GM19328 (cell line): ENCODE results near the gene SPTB.

Experiments used
- ATAC-seq: cut with Tn5 transposase; IDR thresholded peaks from one replicate; pipeline ENCODE4 v1.9.1; 2021; ENCODE audit warnings: mild to moderate bottlenecking, moderate library complexity; ENCODE audit not compliant: unreplicated experiment

SPTB gene

GRCh38 chr14:64795211-64795610 is 84.5 kb downstream of the SPTB start:
- ATAC-seq, result no peak

DNA sequence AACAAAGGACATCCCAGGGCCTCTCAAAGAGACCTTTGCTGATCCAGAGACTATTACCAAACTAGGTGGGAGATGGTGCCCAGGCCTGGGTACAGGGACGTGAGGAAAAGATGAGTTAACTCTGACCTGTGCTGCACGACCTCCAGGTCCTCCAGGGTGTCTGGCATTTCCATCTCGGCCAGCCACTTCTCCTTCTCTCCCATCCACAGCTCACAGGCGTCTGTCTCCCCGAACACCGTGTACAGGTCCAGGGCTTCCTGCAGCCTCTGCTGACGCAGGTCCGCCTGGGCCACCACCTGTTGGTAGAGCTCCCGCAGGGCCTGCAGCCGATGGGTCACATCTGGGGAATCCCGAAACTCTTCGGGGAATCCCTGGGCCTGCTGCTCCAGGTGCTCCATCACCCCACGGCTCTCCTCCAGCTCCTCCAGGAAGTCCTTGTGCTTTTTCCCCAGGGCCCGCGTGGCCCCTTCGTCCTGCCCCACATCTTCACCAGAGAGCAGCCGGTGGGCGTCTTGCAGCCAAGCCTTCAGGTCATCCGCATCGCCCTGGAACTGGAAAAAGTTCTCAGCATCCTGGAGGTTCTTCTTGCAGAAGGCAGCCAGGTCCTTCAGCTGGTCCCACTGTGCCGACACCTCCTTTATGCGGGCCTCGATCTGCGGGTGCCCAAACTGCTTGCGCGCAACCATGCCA is 86.7 kb downstream of the SPTB start:
- no peak for ATAC-seq

- no peak for ATAC-seq
Measured at GRCh38 chr14:64792231-64792630, 87.5 kb downstream of the SPTB start.

- no peak for ATAC-seq
Measured at GRCh38 chr14:64790478-64790877, 89.2 kb downstream of the SPTB start.

DNA sequence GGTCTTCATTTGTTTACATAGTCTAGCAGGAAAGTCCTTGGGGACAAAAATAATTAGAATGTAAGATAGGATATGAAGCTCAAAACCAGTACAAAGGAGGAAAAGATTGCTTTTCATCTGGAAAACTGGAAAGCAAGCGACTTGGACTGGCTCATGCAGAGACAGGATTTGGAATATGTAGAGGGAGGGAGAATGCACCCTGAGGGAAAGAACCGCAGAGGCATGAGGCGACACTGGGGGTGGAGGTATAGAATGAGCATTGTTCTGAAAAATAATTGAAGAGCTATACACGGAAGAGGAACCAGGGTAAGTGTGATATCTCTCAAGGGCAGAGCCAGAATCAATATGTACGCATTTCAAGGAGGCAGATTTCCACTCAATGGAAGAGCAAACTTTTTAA is 90.0 kb downstream of the SPTB start:
- ATAC-seq, result no peak

GRCh38 chr14:64788706-64789105 is 91.0 kb downstream of the SPTB start:
- ATAC-seq, result no peak

DNA sequence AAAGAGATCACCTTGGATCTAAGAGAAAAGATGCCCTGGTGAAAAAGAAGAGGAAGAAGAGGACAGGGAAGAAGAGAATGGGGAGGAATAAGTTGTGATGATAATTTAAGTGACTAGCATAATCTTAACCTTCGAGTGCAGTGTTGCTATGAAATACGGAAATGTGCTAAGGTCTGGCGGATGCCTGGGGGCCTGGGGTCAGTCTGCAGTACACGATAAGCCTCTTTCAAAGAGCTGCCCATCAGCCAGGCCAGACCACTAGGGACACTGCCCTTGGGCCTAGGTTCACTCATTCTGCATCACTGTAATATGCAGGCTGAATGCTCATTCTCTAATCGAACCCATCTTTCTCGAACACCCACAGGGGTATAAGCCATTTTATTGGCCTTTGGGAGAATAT is 92.1 kb downstream of the SPTB start:
- ATAC-seq, result no peak

GRCh38 chr14:64786296-64787149 is 93.2 kb downstream of the SPTB start:
- no peak for ATAC-seq

DNA sequence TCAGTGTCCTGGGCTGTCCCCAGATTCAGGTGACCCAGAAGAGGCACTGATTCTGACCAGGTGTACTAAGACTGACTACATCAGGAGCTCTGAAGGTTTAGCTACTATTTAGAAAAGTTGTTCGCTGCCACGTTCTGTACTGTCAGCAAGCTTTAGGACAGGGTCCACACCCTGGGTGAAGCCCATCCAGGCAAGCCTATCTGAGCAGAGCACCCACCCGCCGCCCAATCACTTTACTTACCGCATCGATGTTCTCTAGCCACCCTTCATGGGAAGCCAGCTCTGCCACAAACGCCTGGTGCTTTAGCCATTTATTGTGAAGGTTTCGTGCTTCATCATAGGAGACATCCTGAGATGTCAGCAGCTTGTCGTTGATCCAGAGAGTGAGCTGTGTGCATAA is 95.7 kb downstream of the SPTB start:
- ATAC-seq, result no peak

- no peak for ATAC-seq
Measured at GRCh38 chr14:64782196-64782595, 97.5 kb downstream of the SPTB start.

DNA sequence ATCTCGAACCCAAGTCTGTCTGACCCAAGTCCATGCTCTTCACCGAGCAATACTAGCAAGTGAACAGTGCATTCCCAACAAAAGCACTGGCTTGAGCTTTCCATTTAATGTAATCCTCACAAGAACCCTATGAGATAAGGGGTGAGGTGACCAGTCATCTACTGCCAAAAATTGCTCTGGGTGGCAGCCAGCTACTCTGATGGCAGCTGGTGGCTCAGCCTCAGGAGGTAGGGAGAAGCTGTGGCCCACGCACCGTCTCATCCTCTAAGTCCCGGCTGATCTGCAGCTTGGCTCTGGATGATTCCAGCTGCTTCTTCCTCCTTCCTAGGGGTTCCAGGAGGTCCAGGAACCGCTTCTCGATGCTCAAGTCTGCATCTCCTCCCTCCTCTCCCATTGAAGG is 100.2 kb downstream of the SPTB start:
- no peak for ATAC-seq

- no peak for ATAC-seq
Measured at GRCh38 chr14:64778104-64778754, 101.5 kb downstream of the SPTB start.

DNA sequence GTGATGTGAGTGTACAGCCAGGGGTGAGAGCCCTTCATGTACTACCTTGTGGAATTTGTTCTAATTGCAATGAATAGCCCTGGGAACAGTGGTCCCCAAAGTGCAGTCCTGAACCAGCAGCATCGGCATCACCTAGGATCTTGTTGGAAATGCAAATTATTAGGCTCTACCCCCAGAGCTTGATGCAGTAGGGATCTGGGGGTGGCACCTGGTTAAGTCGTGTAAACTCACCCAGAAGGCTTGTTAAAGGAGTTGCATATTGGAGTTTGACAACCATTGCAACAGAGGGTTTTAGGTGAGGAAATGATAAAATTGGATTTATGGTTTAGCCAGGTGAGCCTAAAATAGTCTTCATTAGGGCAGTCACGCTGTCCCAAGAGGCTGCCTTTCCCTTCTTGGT is 102.2 kb downstream of the SPTB start:
- no peak for ATAC-seq

DNA sequence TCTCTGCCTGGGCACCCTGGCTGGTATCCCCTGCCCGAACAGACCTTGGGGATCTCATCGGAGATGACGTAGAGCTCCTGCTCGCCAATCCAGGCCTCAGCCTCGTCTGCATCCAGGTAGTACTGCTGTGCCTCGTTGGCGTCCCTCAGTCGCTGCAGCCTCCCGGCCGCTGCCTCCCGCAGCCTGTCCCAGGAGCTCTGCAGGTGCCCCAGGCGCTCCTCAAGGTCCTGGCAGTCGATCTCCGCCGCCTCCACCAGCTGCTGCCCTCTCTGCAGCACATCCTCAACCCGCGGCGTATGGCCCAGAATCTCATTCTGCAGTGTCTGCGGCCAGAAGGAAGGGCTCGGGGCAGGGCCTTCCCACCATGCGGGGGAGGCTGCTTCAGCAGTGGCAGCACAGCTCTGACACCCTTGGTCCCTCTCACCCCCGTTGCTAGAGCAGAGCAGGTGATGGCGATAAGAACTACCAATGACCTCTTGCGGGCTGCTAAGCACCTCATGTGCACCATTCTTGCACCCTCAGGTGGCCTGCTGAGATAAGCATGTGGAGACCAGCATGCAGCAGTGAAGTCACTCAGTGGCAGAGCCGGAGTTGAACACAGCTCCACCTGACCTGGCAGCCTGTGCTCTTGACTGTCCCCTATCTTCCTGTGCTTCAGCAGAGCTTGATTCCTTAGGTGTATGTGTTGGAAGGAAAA is 104.5 kb downstream of the SPTB start:
- no peak for ATAC-seq

DNA sequence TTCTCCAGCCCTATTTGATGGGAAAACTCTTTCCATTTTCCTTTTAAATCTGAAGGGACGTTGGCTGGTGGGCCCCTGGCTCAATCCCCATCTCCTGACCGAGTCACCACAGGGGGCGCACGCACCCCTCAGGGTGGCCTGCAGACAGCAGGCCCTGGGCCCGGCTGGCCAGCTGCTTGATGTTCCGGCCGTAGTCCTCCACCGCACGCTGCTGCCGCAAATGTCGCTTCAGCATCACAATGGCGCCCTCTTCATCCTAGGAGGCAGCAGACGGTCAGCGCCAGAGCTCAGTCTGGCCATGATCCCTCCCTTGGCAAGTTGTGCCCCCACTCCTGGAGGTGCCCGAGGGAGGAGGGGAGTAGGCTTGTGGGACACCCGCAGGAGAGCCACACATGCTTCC is 105.4 kb downstream of the SPTB start:
- no peak for ATAC-seq

DNA sequence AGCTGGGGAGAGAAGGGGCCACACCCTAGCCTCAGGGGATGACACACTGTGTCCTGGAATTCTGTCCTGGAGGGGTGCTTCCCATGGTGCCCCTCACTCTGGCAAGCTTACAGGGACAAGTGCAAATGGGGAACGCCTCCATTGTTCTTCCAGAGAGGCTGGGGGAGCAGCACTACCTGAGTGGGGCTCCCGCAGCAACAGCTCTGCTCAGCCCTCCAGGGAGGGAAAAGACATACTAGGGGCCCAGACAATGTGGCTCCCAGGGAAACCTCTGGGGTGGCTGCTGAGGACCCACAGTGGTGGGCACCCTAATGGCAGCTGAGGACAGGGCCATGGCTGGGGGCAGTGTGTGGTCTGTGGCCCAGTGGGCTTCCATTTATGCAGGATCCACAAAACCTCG is 106.1 kb downstream of the SPTB start:
- no peak for ATAC-seq

DNA sequence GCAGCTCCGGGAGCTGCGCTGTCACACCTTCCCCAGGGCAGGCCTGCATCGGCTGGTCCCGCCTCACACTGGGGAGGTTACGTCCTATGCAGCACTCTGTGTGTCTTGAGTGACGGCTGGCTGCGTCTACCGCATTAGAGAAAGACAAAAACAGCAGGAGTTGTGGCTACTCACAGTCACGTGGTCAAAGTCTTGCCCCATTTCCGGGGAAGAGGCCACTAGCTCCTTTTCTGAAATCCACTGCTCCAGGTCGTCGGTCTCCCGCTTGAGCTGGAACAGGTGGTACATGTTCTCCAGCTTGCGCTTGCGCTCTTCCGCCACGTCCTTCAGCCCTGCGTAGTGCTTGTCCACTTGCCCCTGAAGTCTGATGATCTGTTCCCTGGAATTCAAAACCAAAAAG is 106.7 kb downstream of the SPTB start:
- ATAC-seq, result no peak

DNA sequence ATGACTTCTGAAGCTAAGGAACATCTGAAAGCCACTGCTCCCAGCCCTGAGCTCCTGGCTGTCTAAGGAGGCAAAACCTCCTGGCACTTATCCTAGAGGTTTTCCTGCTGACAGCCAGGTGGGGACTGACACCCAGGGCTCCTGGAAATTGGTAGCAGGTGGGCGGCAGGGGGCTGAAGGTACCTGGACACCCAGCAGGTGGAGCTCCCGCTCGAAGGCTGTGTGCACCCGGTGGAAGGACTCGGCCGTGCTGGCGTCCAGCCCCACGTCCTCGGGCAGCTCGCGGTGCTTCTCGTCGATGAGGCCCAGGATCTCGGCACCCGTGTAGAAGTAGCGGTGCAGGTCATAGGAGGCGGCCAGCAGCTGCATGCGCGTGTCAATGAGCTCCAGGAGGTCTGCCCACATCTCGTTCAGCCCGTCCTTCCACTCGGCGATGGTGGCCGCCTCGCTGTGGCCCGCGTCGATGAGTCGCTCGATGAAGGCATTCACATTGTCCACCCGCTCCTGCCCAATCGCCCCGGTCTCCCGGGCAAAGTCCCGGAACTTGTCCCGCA is 107.2 kb downstream of the SPTB start:
- no peak for ATAC-seq

GRCh38 chr14:64771161-64771560 is 108.5 kb downstream of the SPTB start:
- no peak for ATAC-seq

DNA sequence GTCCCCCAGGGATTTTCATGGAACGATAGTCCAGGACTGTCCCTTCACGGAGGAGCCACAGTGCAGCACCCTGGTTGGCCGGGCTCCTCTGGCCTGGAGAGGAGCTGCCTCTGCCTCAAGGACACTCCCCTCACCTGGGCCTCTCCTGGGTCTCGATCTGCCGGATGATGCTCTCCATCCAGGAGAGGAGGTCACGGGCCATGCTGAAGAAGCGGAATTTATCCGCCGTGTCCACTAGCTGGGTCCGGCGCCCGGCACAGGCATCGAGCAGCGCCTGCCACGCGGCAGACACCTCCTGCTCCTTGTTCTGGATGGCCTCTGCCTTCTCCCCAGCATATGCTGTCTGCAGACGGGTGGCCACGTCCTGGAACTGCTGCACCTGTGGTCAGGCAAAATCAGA is 109.0 kb downstream of the SPTB start:
- ATAC-seq, result no peak
